Limb (tissue), 2 donors: ENCODE results near the gene OR52B6.
"Not testable (repeated sequence)": the region's sequence is repeated elsewhere in the genome, so short reads cannot be mapped to it uniquely, and the experiment has no call there.

Experiments used
- DNase-seq, 2 donors: peaks; one replicate each; pipeline ENCODE4 v3.0.0-alpha.2; 2016; ENCODE audit errors: extremely low spot score in 2 of 2

OR52B6 gene, protein sequence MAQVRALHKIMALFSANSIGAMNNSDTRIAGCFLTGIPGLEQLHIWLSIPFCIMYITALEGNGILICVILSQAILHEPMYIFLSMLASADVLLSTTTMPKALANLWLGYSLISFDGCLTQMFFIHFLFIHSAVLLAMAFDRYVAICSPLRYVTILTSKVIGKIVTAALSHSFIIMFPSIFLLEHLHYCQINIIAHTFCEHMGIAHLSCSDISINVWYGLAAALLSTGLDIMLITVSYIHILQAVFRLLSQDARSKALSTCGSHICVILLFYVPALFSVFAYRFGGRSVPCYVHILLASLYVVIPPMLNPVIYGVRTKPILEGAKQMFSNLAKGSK

DNA sequence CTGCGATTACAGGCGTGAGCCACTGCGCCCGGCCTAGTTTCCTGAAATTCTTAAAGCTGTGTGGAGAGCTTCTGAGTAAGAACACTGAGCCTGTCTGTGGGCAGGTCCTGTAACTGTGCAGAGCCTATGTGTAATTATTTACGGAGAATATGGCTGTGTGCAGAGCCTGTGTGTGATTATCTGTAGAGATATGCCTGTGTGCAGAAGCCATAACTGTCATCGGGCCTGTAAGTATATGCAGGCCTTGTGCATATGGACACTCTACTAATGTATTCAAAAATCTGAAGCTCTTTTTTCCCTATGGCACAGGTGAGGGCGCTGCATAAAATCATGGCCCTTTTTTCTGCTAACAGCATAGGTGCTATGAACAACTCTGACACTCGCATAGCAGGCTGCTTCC is at the start of gene OR52B6:
Gene OR52B6, plus strand, starts transcription at position 301 of the 400 bp plus-strand sequence. Its CDS starts 0 bp downstream, at position 301.
- DNase-seq: no peak

DNA sequence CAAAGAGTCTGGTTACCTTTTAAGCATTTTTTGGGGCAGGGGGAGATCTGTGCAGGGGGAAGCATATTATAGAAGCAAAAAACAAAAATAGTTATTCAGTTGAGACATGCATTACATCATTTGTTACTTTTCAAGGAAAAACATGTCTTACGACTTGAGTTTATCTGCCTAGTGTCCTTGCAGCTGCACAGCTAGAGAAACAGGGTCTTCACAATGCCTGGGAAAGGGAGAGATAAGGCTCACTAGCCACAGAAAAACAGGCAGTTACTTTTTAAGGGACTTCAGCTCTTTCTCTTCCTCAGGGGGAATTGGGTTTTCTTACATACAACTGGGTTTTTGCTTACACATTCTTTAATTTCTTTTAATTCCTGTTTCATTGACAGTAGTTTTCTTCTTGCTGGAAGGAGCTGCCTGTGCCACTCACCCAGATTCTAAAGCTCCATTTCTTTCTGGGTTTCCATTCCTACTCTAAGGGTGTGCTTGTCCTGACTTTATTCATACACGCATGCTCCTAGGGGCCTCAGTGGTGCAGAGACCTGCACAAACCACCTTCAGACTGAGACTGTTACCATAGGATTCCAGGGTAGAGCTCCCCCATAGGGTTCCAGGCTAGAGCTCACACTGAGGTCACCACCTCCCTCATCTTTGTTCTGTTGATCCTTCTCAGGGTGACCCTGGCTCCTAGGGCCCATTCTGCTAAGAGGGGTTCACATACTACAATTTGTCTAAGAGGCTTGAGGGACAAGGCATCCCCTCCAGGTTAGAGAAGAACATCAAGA is 49.4 kb upstream of the OR52B6 start:
- DNase-seq: no peak

DNA sequence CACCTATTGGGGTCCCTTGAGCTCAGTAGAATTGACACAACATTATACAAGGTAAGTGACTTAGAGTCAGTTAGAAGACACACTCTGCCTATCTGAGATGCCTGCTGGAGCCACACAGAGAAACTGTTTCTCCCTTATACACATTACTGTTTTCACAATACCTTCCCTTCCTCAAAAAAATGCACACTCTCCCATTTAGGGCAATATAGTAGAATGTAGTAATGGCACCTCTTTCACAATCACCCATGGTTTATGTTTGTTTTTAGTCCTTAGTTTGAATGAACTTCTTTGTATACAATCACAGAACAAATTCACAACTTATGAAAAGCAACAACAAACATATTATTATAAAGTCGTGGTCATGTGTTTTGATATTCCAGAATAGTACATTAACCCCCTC is 46.6 kb upstream of the OR52B6 start:
- DNase-seq: no peak

DNA sequence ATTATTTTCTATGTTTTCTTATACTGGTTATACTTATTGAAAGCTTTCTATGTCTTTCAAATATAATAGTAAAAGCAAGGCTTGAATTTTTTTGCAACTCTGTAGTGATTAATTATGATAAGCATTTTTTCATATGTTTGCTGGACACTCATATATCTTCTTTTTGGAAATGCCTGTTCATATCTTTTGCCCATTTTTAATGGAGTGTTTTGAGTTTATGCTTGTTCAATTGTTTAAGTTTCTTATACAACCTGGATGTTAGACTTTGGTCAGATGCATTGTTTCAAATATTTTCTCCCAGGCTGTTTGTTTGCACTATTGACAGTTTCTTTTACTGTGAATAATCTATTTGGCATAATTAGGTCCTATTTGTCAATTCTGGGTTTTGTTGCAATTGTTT is 44.2 kb upstream of the OR52B6 start:
- DNase-seq: no peak

DNA sequence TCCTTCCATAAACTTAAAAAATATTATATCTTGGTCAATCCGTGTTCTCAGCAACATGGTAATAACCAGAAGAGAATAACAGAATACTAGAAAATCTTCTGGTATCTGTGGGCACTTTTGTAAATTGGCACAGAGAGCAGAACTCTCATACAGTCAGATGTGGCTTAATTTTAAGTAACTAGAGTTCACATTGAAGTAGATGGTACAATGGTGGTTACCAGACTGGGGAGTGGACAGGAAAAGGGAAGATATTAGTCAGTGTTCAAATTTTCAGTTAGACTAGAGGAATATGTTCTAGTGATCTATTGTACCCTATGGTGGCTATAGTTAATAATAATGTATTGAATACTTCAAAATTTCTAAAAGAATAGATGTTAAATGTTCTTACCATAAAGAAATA is 39.2 kb upstream of the OR52B6 start:
- no peak for DNase-seq

DNA sequence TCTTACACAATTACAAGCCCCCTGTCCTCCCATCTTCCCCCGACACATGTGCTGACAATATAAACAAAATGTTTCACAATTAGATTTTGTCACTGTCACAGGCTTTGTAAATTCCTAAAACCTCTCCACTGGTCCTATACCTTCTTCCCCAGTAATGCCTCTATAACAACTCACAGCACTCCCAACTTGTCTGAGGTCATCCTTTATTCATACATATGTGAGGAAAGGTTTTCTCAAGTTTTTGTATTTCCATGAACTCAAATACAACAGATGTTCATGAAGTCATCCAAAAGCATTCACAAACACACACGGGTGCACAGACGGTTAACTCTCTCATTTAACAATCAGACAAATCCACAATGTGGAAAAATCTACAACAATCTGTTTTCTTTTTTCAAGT is 34.2 kb upstream of the OR52B6 start:
- no peak for DNase-seq

DNA sequence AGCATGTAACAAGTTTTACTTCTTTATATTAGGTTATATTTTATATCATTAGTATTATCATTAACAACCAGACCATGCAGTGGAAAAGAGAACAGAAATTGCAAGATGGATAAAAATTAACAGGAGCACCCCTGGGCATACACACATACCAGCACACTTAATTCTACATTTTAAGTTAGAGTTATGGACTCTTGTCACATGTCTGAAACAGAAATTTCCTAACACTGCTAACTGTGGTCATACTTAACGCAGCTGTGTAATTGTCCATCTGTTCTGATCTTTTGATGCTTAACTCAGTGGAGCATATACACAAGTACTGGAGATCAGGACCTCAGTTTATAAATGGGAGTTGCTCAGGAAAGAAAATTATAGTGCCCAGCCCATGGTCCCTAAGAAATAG is 32.7 kb upstream of the OR52B6 start:
- no peak for DNase-seq

DNA sequence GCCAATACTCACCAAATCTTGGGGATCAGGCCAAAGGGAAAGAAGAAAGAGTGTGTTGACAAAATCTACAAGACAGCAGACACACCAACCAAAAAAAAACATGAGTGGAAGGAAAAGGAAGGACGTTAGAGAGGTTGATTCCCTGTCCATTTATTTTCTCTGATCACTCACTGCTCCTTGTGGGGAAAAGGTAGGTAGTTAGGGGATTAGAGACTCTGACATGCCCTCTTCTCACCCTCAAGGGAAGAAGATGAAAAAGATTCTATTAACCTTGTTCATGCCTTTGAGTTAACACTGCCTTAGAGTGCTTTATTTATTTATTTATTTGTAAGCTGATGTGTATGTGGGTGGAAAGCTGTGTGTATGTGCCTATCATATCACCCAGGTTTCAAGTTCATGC is 32.2 kb upstream of the OR52B6 start, which contains the start of gene OR52H1:
Gene OR52H1, minus strand, starts transcription at position 101 of the 400 bp plus-strand sequence. CDS start 3,035 bp downstream, outside the sequence.
- no peak for DNase-seq

DNA sequence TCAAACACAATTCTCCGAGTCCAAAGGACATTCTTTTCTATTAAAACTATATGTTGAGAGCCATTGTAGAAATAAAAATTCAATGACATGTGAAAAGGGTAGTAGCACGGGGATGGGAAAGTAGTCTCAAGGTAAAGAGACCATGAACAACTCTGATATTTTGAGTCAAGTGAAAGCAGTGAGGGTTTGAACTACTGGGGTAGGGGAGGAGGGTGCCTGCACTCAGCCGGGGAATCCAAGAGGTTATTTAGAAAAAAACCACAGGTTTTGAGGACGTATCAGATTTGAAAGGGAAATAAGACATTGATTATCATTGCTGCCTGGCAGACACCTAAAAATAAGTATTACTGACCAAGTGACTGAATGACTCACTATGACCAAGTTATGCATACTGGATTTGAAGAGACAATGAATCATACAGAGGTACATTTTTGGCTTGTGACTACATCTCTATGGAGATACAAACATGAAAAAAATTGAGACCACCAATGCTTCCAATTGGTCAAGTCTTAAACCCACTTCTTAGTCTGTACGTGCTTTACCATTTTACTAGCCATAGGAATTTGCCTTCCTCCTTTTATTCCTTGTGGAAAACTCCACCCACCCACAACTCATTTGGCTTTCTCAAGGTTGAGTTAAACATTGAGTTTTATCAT is 30.1 kb upstream of the OR52B6 start:
- DNase-seq: no peak

DNA sequence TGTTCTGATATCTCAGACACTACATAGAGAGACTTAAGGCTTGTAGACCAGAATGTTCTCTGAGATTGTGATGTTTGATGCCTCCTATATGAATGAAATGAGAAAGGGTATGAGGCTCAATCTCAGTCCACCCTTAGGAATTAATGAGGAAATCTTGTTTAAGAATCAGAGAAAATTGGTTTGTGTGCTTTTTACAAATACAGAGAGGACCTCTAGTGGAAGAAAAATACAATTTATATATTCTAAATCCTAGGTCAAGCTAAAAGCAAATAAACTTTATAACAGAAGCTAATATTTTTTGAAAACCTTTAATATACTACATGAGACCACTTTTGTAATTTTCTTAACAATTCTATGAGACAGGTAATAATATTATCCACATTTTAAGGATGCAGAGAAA is 27.3 kb upstream of the OR52B6 start:
- peak in 1 of 2 donors; percentile 8 for DNase-seq

DNA sequence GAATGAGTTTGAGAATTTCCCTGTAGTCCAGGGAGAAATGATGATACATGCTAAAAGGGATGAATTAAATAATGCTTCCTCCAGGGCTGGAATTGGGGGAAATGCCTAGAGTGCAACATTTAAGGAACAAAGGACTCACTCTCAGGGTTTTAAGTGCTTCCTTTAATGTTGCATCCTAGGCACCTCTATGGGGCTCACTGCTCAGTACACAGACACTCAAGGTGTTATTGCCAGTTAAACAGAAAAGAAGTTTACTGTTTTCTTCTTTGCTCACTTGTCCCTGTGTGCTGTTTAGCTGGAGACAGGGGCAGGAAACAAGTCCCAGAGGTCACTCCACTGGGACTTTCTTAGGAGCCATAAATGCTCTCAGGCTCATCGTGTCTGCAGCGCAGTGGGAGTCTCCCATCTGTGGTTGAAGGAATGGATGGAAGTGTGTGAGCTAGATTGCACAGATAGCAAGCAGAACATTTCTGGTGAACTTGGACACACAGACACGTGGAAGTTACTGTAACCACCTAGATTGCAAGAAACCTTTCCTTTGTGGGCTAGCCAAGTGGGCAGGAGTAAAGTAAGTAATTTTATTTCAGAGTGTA is 24.0 kb upstream of the OR52B6 start:
- DNase-seq: no peak

DNA sequence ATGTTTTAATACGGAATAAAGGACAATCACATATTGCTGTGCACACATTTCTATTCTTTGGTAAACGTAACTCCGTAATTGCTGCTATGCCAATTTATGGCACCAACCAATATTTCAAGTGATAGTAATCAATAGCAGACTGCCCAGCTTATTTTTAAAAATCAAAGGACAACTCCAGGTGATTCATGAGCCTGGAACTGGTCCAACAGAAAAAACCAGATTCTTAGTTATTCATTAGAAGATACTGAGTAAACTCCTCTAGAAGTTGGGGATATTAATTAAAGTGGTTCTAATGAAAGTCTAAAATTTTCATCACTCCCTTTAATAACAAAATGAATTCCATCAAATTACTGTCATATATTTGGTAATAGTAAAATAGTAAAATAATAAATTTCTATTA is 22.9 kb upstream of the OR52B6 start:
- no peak for DNase-seq

DNA sequence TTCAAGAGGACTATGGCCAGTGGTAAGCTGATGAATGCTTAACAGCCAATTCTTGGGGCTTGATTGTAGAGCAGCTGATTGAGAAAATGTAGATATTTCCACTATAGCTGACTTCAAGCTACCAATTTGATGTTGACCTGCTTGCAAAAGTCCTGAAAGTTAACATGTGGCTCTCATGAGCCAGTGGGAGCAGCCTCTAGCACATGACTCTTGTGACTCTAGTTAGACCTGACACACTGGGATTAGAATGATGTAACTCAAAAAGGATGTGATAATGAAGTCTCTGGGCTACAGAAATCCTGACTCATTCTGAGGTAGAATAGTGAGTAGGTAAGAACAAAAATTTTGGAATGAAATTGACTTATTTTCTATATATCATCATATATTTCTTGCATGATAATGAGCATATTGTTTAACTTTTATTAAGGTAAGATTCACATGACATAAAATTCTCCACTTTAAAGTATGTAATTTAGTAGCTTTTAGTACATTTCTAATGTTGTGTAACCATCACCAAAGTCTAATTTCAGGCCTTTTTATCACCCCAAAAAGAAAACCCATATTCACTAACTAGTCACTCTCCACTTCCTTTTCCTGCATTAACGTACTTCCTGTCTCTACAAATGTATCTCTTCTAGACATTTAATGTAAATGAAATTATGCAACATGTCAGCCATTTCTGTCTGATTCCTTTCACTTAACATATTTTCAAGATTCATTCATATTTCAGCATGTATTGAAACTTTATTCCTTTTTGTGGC is 16.2 kb upstream of the OR52B6 start:
- no peak for DNase-seq

DNA sequence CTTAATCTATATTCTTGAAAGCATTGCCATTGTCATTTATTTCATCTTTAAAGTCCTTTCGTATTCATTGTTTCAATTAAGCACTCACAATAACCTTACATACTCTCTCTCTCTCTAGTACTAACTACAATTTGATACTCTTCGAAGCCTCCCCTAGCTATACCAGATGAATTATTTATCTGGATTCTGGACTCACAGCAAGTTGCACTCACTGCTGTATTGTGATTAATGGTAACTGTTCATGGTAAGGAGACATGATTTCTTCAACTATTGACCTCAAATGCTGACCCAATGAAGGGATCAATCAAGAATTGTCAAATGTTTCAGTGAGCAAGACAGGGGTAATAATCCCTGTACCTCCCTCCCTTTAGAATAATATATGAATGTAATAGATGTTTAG is 6.0 kb upstream of the OR52B6 start:
- DNase-seq: no peak

DNA sequence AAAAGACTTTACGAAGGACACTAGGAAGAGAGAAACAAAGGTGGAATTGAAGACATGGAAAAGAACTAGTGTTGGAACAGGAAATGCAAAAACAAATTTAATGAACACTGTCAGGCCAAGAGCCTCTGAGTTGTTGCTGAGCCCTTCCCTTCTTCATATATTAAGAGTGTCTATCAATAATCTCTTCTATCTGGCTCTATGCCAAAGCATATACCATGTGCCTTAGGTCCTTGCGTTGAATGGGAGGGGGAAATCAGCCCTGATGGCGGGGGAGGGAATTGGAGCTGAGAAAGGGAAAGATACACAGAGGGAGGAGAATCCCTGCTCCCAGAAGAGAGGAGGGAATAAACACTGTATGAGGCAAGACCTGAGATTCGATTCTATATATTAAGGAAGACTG is 5.5 kb upstream of the OR52B6 start:
- DNase-seq: no peak

DNA sequence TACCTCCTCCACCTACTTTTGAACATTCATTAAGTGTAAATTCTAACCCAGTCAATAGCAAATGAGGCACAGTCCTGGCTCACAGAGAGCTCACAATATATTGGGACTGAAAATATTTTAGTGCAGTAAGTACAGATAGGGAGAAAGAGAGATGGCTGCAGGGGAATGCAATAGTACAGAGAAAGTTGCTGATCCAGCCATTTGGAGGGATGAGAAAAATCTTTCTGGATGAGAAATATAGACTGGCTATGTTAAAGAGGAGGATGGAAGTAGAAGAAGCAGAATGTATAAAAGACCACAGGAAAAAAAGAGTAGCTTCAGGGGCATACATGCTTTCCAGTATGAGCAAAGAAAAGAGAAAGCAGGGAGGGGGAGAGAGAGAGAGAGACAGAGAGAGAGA is 3.6 kb upstream of the OR52B6 start:
- DNase-seq: no peak

DNA sequence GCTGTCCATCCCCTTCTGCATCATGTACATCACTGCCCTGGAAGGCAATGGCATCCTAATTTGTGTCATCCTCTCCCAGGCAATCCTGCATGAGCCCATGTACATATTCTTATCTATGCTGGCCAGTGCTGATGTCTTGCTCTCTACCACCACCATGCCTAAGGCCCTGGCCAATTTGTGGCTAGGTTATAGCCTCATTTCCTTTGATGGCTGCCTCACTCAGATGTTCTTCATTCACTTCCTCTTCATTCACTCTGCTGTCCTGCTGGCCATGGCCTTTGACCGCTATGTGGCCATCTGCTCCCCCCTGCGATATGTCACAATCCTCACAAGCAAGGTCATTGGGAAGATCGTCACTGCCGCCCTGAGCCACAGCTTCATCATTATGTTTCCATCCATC is 337 bp downstream of the OR52B6 start:
- DNase-seq: no peak

DNA sequence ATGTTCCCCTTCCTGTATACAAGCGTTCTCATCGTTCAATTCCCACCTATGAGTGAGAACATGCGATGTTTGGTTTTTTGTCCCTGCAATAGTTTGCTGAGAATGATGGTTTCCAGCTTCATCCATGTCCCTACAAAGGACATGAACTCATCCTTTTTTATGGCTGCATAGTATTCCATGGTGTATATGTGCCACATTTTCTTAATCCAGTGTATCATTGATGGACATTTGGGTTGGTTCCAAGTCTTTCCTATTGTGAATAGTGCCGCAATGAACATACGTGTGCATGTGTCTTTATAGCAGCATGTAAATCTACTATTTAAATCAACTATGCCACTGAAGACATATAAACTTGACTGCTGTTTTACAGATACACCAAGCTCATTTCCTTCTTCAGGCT is 3.8 kb downstream of the OR52B6 start:
- not testable (repeated sequence) for DNase-seq

DNA sequence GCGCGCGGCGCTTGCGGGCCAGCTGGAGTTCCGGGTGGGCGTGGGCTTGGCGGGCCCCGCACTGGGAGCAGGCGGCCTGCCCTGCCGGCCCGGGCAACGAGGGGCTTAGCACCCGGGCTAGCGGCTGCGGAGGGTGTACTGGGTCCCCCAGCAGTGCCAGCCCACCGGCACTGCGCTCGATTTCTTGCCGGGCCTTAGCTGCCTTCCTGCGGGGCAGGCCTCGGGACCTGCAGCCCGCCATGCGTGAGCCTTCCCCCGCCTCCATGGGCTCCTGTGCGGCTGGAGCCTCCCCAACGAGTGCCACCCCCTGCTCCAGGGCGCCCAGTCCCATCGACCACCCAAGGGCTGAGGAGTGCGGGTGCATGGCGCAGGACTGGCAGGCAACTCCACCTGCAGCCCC is 9.2 kb downstream of the OR52B6 start:
- not testable (repeated sequence) for DNase-seq

DNA sequence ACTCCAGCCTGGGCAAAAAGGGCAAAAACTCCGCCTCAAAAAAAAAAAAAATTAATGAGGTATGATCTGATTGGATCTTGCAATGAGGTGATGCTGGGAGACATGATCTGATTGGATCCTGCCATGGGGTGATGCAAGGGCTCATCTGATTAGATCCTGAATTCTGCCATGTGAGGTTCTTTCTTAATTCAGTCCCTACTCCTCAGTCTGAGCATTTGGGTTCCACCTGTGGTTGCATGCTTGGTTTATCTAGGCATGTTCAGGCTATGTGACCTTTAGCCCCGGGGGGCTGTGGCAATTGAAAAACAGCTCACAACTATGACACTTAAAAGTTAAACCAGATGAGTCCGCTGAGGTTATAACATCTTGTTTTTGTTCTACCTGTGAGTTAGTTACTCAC is 10.9 kb downstream of the OR52B6 start:
- no peak for DNase-seq

DNA sequence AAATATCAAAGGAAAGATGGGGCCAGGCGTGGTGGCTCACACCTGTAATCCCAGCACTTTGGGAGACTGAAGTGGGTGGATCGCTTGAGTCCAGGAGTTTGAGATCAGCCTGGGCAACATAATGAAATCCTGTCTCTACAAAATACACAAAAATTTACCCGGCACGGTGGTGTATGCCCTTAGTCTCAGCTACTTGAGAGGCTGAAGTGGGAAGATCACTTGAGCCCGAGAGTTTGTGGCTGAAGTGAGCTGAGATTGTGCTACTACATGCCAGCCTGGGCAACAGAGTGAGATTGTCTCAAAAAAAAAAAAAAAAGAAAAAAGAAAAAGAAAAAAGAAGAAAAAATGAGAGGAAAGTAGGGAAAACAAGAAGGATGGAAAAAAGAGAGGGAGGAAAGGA is 11.9 kb downstream of the OR52B6 start:
- DNase-seq: no peak
